ENCODE results near the gene NDUFC1.

NDUFC1 gene

GRCh38 chr4:139295206-139295941 lies 6.9 kb downstream of the NDUFC1 start (continued):
- TF ChIP-seq ZNF692 (tag by site-specific recombination; IDR thresholded peaks at IDR 0.05) (peak; percentile 51; the same call in 1 of the 2 replicates), ZNF391 (tag by site-specific recombination; IDR thresholded peaks at IDR 0.05; ENCODE audit: borderline replicate concordance, low read depth) (peak; percentile 89), ZSCAN30 (tag by site-specific recombination; IDR thresholded peaks at IDR 0.05) (0 out of 2 replicates have a peak, but pooled peaks have one; percentile 57), ZFP37 (tag by site-specific recombination; IDR thresholded peaks at IDR 0.05) (peak; percentile 76; the same call in 1 of the 2 replicates), ZBTB11 (tag by site-specific recombination; conservative IDR thresholded peaks at IDR 0.05; ENCODE audit: low read depth) (peak; percentile 78), YY1 (tag by site-specific recombination; IDR thresholded peaks at IDR 0.05) (peak; percentile 94), GLIS1 (tag by site-specific recombination; IDR thresholded peaks at IDR 0.05) (peak; percentile 55; the same call in 1 of the 2 replicates), ZSCAN4 (tag by site-specific recombination; IDR thresholded peaks at IDR 0.05) (no peak), ZNF366 (tag by site-specific recombination; conservative IDR thresholded peaks at IDR 0.05) (peak; percentile 30; the same call in 1 of the 2 replicates), PATZ1 (tag by site-specific recombination; IDR thresholded peaks at IDR 0.05) (peak; percentile 82), ZNF580 (tag by site-specific recombination; IDR thresholded peaks at IDR 0.05) (0 out of 2 replicates have a peak, but pooled peaks have one; percentile 50), ZNF146 (tag by site-specific recombination; IDR thresholded peaks at IDR 0.05) (no peak), ZBTB49 (tag by site-specific recombination; IDR thresholded peaks at IDR 0.05; ENCODE audit: low read depth) (no peak), ZBTB48 (tag by site-specific recombination; IDR thresholded peaks at IDR 0.05) (0 out of 2 replicates have a peak, but pooled peaks have one; percentile 50), SCRT2 (tag by site-specific recombination; IDR thresholded peaks at IDR 0.05) (peak; percentile 34; the same call in 1 of the 2 replicates), ZNF529 (tag by site-specific recombination; IDR thresholded peaks at IDR 0.05; ENCODE audit: insufficient replicate concordance) (no peak), ZNF24 (tag by site-specific recombination; IDR thresholded peaks at IDR 0.05) (no peak), ZNF175 (tag by site-specific recombination; IDR thresholded peaks at IDR 0.05) (no peak), KLF10 (tag by site-specific recombination; IDR thresholded peaks at IDR 0.05) (no peak), ELK4 (IDR thresholded peaks at IDR 0.05; ENCODE audit: borderline replicate concordance, low read depth, low read length) (peak; percentile 82; the same call in 1 of the 2 replicates), ZNF302 (tag by site-specific recombination; IDR thresholded peaks at IDR 0.05; ENCODE audit: low read depth) (no peak), REPIN1 (tag by site-specific recombination; IDR thresholded peaks at IDR 0.05; ENCODE audit: low read depth) (0 out of 2 replicates have a peak, but pooled peaks have one; percentile 41)
